GM19193 (cell line): ENCODE results near the gene NTN4.

ENCODE experiments used
- POLR2A ChIP-seq: IDR thresholded peaks from 4 replicates; pipeline ENCODE4 v1.6.1; 2011; ENCODE audit not compliant: insufficient read depth, insufficient read length; ENCODE audit errors: extremely low read depth

The NTN4 gene

DNA sequence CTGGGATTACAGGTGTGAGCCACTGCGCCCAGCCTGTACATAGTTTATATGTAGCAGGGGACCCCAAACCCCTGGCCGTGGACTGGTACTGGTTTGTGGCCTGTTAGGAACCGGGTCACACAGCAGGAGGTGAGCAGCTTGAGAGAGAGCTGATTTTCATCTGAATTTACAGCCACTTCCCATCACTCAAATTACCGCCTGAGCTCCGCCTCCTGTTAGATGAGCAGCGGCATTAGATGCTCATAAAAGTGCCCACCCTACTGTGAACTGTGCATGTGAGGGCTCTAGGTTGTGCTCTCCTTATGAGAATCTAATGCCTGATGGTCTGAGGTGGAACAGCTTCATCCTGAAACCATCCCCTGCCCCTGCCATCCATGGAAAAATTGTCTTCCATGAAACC lies 119.3 kb downstream of the NTN4 start:
- TF ChIP-seq POLR2A = no peak

DNA sequence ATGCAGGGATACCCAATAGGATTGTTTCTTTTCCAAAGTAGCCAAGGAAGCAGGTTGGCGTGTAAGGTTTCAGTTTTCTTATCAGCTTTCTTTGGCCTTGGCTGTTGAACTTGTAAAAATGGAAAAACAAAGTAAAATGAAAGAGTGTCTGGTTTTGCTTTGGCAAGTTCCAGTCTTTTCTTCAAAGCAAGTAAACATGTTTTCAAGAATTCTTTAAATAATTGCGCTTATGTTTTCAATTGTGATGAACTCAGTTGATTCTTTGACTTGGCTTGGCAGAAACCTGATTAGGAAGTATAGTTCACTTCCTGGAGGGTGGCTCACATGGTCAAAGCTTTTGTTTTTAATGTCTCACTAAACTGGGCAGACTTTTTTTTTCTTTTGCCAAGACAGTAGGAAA lies 127.0 kb downstream of the NTN4 start:
- no peak for TF ChIP-seq POLR2A

DNA sequence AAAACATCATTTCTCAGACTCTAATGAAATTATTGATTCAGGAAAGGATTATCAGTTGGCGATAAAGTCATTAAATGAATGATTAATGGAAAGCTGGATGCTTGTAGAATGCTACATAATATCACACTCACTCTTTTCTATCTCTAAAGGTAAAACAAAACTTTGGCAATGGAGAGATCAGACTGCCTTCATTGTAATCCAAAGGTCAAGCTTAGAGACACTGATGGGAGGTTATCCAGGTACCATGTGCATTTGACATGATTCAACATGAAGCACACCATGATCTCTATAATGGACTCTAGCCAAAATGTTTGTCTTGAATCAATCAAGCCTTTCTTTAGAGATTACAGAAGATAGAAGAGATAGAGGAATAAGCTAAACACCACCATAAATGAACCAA lies 129.2 kb downstream of the NTN4 start:
- no peak for TF ChIP-seq POLR2A

DNA sequence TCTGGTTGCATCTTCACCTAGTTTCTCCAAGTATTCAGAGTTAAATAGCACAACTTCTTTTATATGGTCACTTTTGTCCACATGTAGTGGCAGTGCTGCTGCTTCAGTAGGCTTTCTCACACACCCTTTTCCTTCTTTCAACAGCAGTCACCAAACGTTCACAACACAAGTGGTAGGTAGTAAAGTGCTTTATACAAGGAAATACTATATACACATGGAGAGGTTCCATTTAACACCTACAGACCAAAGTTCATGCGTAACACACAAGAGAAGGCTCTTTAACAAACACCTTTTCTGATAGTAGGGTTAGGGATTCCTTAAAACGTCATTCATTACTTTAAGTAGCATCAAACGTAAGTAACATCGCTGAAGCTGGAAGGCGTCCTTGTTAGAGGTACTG lies 132.2 kb downstream of the NTN4 start:
- no peak for TF ChIP-seq POLR2A

DNA sequence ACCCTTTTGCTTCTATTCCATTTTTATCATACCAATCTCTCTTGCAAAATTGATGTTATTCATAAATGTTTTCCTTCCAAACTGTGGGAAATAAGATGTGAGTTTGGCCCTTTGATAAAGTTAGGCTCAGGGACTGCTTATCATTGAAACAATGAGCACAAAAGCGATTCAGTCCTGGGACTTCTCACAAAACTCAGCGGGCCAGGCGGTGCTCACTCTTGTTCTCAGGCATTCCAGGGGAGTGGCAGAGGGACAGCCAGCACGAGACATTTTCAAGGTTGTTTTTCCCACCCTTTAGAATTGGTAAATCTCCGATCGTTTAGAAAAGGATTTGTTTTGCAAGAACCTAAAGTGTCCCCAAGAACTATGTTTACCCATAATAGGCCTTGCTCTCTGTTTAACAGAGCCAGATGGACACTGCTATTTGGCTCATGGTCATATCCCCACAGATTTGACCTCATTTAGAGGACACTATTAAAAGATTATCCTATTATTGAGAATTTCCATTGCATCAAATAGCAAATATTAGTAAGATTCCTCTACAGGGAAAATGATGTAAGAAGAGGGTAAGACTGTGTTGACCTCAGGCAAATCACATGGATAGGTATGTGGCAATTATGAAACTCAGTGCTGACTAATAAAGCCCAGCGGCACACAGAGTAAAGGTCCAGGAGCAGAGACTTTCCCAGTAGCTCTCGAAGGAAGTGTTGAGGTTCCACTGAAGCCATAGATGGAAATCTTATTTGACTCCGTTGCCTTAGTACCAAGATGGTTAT lies 136.6 kb downstream of the NTN4 start:
- TF ChIP-seq POLR2A = no peak

DNA sequence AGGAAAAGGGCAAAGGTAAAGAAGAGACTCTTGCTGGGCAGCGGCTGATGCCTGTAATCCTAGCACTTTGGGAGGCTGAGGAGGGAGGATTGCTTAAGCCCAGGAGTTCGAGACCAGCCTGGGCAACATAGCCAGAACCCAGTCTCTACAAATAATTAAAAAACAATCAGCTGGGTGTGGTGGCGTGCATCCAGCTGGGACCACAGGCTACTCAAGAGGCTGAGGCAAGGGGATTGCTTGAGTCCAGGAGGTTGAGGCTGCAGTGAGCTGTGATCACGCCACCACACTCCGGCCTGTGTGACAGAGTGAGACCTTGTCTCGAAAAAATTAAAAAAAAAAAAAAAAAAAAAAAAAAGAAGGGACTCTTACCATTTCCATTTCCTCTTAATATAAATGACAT lies 138.9 kb downstream of the NTN4 start:
- TF ChIP-seq POLR2A = no peak

DNA sequence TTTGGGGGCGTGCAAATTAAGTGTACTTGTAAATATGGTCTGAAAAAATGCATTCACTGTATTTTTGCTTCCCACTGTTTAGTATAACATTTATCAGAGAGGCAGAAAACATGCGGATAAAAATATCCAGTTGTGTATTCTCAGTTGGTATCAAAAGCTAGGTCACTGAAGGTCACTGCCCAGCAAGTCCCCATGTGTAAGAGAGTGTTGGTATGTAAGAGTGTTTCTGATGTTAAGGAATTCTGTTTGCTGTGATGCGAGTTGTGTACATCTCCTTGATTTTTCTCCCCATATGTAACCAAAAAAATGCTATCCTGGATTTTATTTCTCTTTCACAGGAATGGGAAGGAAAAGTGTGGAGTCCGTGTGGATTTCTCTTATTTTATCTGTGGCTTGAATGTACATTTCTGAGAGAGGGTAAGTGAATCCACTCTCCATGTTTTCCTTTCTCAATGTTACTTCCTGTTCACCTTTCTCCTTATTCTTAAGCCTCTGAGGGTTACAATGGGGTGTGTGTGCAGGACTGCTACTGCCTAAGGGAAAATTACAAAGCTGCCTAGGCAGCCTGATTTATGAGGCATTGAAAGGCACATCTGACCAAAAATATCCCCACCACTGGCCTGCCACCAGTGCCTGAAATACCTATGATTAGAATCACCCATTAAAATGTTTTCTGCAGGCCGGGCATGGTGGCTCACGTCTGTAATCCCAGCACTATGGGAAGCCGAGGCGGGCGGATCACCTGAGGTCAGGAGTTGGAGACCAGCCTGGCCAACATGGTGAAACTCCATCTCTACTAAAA lies 141.4 kb downstream of the NTN4 start:
- no peak for TF ChIP-seq POLR2A

DNA sequence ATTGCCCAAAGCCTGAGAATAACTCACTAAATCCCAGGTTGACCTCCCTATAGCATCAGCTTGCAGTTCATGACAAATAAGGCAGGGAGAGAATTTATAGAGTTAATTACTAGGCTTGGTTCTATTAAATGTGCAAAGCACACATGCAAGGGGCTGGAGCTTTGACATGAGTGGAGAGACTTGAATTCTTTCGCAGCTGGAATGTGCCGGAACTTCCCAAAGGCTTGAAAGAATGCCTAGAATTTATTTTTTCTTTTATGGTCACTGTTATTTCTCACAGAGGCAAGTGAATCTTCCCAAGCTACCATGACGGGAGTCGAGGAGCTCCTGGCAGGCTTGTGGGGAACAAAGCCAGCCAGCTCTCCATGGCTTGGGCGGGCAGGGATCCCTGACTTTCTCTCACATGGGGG lies 143.8 kb downstream of the NTN4 start:
- TF ChIP-seq POLR2A = no peak

DNA sequence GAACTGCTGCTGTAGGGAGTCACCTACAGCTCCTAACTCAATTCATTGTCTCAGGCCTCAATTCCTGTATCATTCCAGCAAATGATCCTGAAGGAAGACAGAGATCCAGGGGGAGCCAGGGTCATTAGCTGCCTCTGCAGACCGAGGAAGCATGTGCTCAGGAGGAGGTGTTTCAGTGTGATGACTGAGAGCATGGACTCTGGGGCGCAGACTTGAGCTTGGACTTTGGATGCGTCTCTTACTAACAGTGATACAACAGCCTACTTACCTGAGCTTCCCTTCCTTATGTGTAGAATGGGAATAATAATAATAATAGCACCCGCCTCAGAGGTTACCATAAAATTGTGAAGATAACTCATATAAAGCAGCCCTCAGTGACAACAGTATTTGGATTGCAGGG lies 147.3 kb downstream of the NTN4 start:
- TF ChIP-seq POLR2A = no peak

DNA sequence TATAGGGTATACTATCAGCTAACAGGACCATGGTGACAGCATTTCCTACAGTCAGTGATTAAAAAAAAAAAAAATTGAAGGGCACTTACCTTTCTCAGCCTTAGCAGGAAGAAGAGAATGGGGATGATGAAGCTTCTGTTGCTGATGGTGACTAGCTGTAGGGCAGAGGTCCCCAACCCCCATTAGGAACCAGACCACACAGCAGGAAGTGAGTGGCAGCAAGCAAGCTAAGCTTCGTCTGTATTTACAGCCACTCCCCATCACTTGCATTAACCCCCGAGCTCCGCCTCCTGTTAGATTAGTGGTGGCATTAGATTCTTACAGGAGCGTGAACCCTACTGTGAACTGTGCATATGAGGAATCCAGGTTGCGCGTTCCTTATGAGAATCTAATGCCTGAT lies 148.0 kb downstream of the NTN4 start:
- no peak for TF ChIP-seq POLR2A

DNA sequence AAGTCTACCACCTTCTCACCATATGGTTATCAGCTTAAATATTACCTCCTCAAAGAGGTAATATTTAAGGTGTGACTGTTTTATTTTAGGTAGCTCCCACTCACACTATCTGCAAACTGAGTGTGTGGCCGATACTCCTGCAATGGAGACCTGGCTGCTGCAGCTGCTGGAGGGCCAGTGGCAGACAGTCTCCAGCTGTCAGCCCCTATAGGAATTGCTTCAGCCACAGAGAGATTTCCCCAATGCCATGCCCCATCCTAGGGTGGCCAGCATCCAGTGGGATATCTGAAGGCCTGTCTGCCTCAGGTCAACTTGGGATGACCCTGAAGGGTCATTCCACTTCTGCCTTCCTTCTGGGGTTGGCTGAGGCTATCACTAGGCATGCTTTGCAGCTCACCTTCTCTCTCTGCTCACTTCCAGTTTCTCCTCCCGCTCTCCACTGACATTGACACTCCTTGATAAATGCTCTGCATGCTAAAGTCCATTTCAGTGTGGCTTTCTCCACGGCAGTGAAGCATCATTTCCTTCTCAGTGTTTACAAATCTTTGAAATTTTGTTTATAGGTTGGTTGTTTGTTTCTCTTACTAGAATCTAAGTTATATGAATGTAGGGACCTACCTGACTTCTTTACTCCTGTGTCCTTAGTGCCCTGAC lies 149.1 kb downstream of the NTN4 start:
- TF ChIP-seq POLR2A = no peak

DNA sequence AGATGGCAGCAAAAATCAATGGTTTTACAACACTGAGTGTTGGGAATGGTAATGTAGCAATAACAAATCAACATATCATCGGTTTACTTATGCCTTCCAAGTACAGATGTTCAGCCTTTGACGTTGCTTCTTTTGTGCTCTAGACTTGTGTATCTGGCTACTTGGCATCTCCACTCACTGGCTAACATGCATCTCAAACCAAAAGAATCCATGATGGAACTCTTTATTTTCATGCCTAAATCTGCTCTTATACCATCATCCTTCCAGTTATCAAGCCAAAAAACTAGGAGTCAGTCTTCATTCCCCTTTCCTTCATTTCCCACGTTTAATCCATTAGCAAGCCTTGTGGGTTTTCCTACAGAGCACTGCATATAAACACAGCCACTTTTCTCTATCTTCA lies 150.0 kb downstream of the NTN4 start:
- no peak for TF ChIP-seq POLR2A

DNA sequence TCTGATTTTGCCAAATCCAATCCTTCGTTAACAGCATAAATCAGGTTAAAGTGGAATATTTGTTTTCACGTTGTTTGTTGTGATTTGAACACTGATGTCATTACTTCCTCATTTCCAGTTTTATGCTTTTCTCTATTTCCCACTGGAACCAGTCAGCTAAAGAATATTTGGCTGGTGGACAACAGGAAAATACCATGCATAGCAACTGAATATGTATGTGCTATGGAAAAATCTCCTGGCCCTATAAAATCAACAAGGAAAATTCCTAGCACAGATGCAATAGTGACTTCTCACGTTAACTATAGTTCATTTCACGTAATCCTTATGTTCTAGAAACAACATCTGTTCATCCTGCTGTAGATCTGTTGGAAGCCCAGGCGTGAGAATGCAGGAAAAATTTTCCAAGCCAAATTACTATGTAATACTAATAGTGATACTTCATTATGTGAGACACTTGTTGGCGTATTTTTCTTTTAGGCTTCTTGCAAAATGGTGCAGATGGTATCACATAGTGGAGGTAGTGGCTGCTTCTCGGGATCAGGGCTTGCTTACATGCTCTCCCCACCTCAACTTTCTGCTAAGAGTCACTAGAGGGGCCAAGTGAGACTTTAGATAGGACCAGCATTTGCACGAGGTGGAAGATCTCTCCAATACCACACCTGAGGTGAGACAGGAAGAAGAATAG lies 153.0 kb downstream of the NTN4 start:
- TF ChIP-seq POLR2A = no peak

DNA sequence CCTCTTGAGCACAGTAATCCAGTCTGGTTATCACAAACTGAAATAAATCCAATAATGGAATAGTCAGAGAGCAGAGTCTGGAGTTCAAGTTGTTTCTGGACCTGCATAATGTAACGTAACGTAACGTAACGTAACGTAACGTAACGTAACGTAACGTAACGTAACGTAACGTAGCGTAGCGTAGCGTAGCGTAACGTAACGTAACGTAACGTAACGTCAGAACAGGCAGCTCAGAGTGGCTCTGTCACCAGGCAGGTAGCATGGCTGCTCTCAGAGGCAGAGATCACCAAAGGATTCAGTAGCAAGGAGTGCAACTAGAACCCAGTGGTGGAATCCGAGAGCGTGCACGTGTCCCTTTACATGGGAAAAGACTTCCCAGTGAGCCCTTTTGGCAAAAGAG lies 153.6 kb downstream of the NTN4 start:
- TF ChIP-seq POLR2A = no peak
